ENCODE results near the gene ENGASE. TPM values are rescaled to one million over a fixed set of nuclear protein-coding genes. Genes with fewer than 3 reads are reported as not detected.

The ENGASE gene
- polyA plus RNA-seq, 1 of the 3 experiments (the other 2 are of a cell fraction), result 30.1 TPM

DNA sequence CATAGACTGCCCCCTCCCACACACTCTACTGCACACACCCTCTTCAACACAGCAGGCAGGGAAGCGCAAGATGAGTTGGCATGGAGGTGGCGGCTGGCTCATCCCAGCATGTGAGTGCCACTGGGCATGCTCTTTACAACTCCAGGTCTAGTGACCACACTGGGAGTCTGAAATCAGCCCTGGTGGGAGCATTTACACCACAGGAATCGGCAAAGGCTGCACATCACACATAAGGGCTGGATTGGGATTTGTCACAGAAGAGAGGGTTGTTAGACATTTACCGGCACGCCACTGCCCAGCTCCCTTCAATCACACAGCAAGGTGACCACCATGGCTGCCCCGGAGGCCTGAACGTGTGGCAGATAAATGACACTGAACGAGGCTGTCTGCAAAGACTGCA, 49.4 kb downstream of the ENGASE start (continued):
- TF ChIP-seq, protein P1, sequence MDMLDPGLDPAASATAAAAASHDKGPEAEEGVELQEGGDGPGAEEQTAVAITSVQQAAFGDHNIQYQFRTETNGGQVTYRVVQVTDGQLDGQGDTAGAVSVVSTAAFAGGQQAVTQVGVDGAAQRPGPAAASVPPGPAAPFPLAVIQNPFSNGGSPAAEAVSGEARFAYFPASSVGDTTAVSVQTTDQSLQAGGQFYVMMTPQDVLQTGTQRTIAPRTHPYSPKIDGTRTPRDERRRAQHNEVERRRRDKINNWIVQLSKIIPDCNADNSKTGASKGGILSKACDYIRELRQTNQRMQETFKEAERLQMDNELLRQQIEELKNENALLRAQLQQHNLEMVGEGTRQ (IDR thresholded peaks at IDR 0.05; ENCODE audit: borderline replicate concordance, low read depth, low read length), result no peak
- TF ChIP-seq JUND (IDR thresholded peaks at IDR 0.05), result no peak

DNA sequence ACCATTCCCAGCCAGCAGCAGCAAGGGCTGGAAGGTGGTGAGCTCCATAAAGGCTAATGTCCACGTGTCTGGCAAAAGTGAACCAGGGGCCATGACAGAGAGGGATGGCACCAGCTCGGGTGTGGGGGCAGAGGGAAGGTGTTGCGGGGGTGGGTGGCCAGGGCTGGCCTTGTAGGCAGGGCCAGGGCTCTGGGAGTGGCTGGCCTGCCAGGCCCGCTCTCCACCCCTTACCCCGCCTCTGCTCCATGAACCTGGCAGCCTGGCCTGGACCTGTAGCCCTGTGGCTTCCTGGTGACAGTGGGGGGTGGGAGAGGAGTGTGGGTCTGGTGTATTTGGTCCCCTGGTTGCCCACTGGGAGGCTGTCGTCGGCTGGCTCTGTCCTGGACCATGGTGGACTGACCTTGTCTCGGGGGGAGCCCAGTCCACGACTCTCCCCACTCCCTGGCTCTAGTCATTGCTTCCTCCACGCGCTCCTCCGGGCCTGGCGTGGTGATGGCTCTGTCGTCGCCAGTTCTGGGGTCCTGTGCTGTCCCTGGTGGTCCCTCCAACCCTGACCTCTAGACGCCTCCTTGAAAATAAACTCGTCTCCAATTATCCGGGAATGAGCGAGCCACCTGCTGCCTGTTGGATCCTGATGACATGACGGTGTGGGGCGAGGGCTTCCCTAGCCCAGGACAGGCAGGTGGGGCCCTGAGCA, 50.0 kb downstream of the ENGASE start:
- Histone ChIP-seq H3K27ac (ENCODE audit: low read depth in 2 of 2, low read length in 1 of 2) (no peak overlapping the region), H3K4me1 (ENCODE audit: control insufficient read depth in 1 of 2, insufficient read depth in 2 of 2, low read depth in 1 of 2, low read length in 1 of 2) (peaks cover 0 to 17% of the 10 kb centered on the region in 2 experiments; a peak in 1 of 4 replicates), H2AFZ (ENCODE audit: low read depth) (no peak overlapping the region), H3K4me2 (no peak overlapping the region), H3K36me3 (replicated peaks in 1 of 2; ENCODE audit: control insufficient read depth in 1 of 2, insufficient read depth in 2 of 2, low read length in 1 of 2) (no peaks in the 10 kb centered on the region), H3F3A (replicated peaks; ENCODE audit: insufficient read depth) (no peaks in the 10 kb centered on the region), H4K20me1 (ENCODE audit: insufficient read depth) (peaks cover 3% of the 10 kb centered on the region; the same call in 1 of the 2 replicates), H3K27me3 (ENCODE audit: insufficient read depth) (peaks cover 66% of the 10 kb centered on the region), H3K9me3 (no peaks in the 10 kb centered on the region), H3K4me3 (ENCODE audit: low read depth in 2 of 2, low read length in 1 of 2) (no peak overlapping the region), H3K9me2 (no peaks in the 10 kb centered on the region), H3K79me2 (ENCODE audit: insufficient read depth) (no peaks in the 10 kb centered on the region), H3K9ac (no peak overlapping the region)
- DNase-seq, result no peak
- ChIA-PET POLR2A (interaction anchor here (1.1 to 1.3 kb wide), 2 partner anchors 10 to 27 kb away, joined by 3 to 5 read pairs; no protein-coding TSS in a partner anchor), CTCF (interaction anchor here (0.8 to 5.8 kb wide), 19 partner anchors 11 to 276 kb away, joined by 3 to 80 read pairs (median 7); no protein-coding TSS in a partner anchor)
- TF ChIP-seq, protein P2, sequence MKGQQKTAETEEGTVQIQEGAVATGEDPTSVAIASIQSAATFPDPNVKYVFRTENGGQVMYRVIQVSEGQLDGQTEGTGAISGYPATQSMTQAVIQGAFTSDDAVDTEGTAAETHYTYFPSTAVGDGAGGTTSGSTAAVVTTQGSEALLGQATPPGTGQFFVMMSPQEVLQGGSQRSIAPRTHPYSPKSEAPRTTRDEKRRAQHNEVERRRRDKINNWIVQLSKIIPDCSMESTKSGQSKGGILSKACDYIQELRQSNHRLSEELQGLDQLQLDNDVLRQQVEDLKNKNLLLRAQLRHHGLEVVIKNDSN (IDR thresholded peaks at IDR 0.05; ENCODE audit: borderline replicate concordance, low read depth), result no peak
- TF ChIP-seq GABPA (IDR thresholded peaks at IDR 0.05; ENCODE audit: low read depth), result no peak
- no peak for TF ChIP-seq TEAD4 (IDR thresholded peaks at IDR 0.05; ENCODE audit: borderline replicate concordance, insufficient read depth)
- no peak for TF ChIP-seq FOXJ3 (CRISPR knock-in tag; IDR thresholded peaks at IDR 0.05)
- TF ChIP-seq SIN3A (IDR thresholded peaks at IDR 0.05; ENCODE audit: borderline replicate concordance, low read depth, low read length), result no peak
- no peak for TF ChIP-seq CHD2 (IDR thresholded peaks at IDR 0.05; ENCODE audit: low read length, partially characterized antibody)
- TF ChIP-seq, protein P3, sequence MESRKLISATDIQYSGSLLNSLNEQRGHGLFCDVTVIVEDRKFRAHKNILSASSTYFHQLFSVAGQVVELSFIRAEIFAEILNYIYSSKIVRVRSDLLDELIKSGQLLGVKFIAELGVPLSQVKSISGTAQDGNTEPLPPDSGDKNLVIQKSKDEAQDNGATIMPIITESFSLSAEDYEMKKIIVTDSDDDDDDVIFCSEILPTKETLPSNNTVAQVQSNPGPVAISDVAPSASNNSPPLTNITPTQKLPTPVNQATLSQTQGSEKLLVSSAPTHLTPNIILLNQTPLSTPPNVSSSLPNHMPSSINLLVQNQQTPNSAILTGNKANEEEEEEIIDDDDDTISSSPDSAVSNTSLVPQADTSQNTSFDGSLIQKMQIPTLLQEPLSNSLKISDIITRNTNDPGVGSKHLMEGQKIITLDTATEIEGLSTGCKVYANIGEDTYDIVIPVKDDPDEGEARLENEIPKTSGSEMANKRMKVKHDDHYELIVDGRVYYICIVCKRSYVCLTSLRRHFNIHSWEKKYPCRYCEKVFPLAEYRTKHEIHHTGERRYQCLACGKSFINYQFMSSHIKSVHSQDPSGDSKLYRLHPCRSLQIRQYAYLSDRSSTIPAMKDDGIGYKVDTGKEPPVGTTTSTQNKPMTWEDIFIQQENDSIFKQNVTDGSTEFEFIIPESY (IDR thresholded peaks at IDR 0.05; ENCODE audit: borderline replicate concordance, low read depth), result no peak
- TF ChIP-seq, protein P4, sequence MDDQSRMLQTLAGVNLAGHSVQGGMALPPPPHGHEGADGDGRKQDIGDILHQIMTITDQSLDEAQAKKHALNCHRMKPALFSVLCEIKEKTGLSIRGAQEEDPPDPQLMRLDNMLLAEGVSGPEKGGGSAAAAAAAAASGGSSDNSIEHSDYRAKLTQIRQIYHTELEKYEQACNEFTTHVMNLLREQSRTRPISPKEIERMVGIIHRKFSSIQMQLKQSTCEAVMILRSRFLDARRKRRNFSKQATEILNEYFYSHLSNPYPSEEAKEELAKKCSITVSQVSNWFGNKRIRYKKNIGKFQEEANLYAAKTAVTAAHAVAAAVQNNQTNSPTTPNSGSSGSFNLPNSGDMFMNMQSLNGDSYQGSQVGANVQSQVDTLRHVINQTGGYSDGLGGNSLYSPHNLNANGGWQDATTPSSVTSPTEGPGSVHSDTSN (IDR thresholded peaks at IDR 0.05), result no peak
- TF ChIP-seq, protein P5, sequence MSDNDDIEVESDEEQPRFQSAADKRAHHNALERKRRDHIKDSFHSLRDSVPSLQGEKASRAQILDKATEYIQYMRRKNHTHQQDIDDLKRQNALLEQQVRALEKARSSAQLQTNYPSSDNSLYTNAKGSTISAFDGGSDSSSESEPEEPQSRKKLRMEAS (IDR thresholded peaks at IDR 0.05; ENCODE audit: low read depth), result no peak
- no peak for TF ChIP-seq SMC3 (IDR thresholded peaks at IDR 0.05; ENCODE audit: low read depth, low read length)
- no peak for TF ChIP-seq FOSL2 (IDR thresholded peaks at IDR 0.05; ENCODE audit: borderline replicate concordance, low read depth)
- TF ChIP-seq, protein P1 (IDR thresholded peaks at IDR 0.05; ENCODE audit: borderline replicate concordance, low read depth, low read length), result no peak
- TF ChIP-seq RCOR1 (IDR thresholded peaks at IDR 0.05; ENCODE audit: low read length), result no peak
- no peak for TF ChIP-seq TCF12 (IDR thresholded peaks at IDR 0.05)
- no peak for TF ChIP-seq JUND (IDR thresholded peaks at IDR 0.05)
- no peak for TF ChIP-seq EP300 (IDR thresholded peaks at IDR 0.05; ENCODE audit: borderline replicate concordance in 1 of 2, low read depth in 1 of 2, low read length in 1 of 2)
- TF ChIP-seq TAF1 (IDR thresholded peaks at IDR 0.05; ENCODE audit: borderline replicate concordance, low read depth, low read length), result no peak
- WGBS (ENCODE audit: low lambda C conversion rate), result 62% methylated on average over 14 of the region's 21 CpGs
